Measurements from ENCODE around the gene TIMM10. TPM values are rescaled to one million over a fixed set of nuclear protein-coding genes. Genes with fewer than 3 reads are reported as not detected.
"Not testable (repeated sequence)": the region's sequence is repeated elsewhere in the genome, so short reads cannot be mapped to it uniquely, and the experiment has no call there.

Gene TIMM10
- total RNA-seq, 1 donor from 2014 or later = 52.2 TPM

DNA sequence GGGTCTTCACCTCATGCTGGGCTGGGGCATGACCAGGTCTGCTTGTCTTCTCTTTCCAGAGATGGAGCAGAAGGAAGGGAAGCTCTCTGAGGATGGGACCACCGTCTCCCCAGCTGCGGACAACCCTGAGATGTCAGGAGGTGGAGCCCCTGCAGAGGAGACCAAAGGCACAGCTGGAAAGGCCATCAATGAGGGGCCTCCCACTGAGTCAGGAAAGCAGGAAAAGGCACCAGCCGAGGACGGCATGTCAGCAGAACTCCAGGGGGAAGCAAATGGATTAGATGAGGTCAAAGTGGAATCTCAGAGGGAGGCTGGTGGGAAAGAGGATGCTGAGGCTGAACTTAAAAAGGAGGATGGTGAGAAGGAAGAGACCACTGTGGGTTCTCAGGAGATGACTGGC is 12.0 kb upstream of the TIMM10 start:
- DNase-seq (ENCODE audit: low read depth, low spot score) = no peak

DNA sequence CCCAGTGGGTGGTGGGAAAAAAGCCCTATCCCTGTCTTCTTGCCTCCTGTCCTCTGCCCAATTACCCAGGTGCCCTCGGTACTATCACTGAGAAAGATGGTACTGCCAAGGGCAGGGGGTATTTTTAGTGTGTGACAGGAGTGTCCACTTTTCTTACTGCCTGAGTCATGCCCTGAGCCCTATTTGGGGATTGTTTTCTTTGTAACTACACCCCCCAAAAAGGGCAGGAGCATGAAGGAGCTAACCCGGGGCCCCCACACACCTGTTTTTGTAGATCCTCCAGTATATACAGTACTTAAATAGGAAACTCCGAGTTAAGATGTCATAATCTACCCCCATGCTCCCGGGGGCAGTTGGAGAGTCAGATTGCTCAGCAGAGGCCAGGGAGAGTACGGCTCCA is 10.6 kb upstream of the TIMM10 start:
- no peak for DNase-seq (ENCODE audit: low read depth, low spot score)

DNA sequence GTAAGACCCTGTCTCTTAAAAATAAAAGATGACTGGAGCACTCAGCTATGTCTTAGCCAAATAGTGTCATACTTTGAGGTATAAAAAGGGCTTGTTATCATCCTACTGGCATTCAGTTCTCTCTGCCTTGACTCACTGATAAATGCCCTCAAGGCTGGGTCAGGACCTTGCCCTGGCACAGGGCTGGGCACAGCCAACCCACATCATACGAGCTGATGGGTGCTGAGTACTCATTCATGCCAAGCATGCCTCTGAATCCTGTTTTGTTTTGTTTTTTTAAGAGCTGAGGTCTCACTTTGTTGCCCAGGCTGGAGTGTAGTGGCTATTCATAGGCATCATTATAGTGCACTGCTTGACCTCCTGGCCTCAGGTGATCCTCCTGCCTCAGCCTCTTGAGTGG is 8.8 kb upstream of the TIMM10 start:
- no peak for DNase-seq (ENCODE audit: low read depth, low spot score)

DNA sequence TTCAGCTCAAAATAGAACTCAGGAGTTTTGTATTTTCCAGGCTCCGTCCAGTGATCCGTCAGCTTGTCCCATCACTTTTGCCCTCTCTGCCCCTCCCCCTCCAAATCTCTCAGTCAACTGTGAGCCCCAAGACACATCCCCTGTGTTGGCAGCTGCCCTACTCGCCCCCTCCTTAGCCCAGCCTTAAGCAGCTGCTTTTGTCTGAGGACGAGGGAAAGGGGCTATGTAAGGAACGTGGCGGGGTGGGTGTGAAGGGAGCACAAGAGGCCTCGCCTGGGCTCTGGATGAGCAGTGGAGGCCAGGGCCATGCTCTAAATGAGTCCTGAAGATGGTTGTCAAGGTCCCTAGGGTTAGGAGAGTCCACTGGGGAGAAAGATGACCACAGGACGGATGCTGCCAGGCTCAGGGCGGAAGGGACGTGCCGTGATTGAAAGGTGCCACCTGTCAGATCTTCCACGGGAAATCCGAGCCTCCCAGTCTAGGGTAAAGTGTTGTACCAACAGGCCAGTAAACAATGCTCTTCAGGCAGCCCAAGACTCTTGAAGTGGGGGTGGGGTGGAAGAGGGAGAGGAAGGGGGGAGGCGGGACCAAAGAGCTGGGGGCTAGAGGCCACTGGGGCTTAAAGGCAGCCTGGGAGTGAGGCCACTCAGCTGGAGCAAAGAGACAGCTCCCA is 6.5 kb upstream of the TIMM10 start, which contains the start of gene SMTNL1:
TSS of gene SMTNL1 (plus strand) at position 649 of the 673 bp plus-strand sequence. CDS start 5,048 bp downstream, outside the sequence.
- DNase-seq (ENCODE audit: low read depth, low spot score) = no peak

GRCh38 chr11:57534449-57534848 is 3.9 kb upstream of the TIMM10 start:
- not testable (repeated sequence) for DNase-seq (ENCODE audit: low read depth, low spot score)

GRCh38 chr11:57530215-57530595 is 349 bp downstream of the TIMM10 start:
- DNase-seq (ENCODE audit: low read depth, low spot score) = no peak

GRCh38 chr11:57529012-57529411 is 1.5 kb downstream of the TIMM10 start:
- DNase-seq (ENCODE audit: low read depth, low spot score) = no peak

GRCh38 chr11:57527056-57527631 is 3.4 kb downstream of the TIMM10 start:
- no peak for DNase-seq (ENCODE audit: low read depth, low spot score)

DNA sequence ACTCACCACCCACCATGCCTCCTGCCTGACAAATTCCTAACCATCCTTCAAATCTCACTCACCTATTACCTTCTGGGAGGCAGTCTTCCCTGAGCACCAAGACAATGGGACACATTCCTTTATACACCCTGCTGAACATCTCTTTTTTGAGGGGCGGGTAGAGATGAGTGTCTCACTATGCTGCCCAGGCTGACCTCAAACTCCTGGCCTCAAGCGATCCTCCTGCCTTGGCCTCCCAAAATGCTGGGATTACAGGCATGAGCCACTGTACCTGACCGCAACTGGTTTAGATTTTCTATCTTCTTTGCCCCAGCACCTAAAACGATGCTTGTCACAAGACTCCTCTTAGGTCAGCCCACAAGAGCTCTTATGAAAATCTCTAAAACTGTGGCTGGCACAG is 7.1 kb downstream of the TIMM10 start:
- no peak for DNase-seq (ENCODE audit: low read depth, low spot score)

- DNase-seq (ENCODE audit: low read depth, low spot score) = no peak
Observed at GRCh38 chr11:57521116-57521515, 9.4 kb downstream of the TIMM10 start.

DNA sequence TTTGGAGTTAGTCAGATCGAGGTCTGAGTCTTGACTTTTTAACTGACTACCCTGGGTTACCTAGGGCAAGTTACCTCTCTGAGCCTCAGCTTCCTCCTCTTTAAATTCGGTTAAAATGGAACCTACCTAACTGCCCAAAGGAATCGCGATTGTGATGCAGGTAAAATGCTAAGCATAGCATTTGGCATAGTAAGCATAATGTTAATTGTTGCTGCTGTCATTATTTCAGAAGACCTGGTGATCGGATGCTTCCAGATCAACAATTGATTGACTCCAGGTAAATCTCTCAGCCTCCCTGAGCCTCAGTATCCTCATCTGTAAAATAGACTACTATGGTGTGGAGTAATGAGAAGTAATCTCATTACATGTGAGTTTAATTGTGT is 14.5 kb downstream of the TIMM10 start:
- DNase-seq (ENCODE audit: low read depth, low spot score) = no peak

DNA sequence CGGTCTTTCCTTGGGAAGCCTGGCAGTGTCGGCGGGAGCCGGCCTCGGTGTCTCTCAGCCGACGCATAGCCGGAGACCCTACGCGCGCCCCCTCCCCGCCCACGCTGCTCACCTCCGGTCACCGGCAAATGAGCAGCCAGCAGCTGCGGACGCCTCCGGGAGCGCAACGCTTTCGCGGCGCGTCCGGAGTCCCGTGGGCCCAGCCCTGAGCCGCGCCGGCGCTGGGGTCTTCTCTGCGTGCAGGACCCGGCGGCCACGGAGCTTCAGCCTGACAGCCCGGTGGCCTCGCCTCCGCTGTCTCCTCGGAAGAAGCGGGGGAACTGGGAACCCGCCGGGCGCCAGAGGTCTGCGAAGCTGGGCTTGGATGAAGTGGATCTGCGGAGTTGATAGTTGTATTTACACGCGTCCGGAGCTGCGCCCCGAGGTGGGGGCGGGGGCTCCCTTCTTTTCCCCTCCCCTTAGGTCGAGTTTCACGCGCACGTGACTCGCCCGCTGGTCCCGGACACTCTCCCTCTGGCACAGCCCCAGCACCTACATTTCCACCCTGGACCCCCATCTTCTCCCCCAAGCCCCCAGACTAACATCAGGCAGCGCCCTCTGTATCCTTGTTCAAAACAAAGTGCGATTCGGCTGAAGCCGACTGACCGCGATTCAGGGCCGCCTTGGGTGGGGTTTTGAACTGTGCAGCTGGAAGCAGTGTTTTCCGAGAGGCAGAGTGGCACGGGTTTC is 15.1 kb downstream of the TIMM10 start, which contains the start of gene SLC43A1:
TSS of gene SLC43A1 (minus strand) at position 371 of the 729 bp plus-strand sequence. CDS start 1,591 bp downstream, outside the sequence.
- no peak for DNase-seq (ENCODE audit: low read depth, low spot score)

GRCh38 chr11:57514538-57515331 is 15.8 kb downstream of the TIMM10 start:
- DNase-seq (ENCODE audit: low read depth, low spot score) = no peak

DNA sequence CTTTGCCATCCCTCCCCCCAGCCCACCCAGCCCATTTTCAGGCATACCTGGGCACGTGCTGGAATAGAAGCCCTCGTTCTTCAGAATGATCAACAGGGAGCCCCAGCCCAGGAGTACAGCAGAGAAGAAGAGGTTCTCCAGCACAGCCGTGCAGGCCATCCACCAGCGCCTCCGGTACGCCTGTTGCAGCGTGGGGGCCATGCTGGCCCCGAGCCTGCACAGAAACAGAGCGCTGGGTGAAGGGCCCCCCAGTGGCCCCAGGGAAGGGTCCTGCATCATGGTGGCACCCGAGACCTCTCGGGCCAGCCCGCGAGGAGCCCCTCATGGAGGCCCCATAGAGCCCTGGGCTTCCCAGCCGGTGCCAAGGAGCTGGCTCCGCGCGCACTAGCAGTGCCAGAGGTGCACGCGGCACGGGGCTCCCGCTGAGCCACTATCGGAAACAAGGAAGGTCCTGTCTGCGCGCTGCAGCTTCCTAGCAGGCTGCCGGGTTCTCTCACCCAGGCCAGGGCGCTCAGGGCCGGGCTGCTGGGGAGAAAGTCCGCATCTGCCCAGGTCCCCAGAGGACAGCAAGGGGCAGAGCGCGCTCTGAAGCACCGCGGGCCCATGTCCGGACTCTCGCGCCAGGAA is 16.5 kb downstream of the TIMM10 start:
- no peak for DNase-seq (ENCODE audit: low read depth, low spot score)

GRCh38 chr11:57513452-57513795 is 17.1 kb downstream of the TIMM10 start:
- DNase-seq (ENCODE audit: low read depth, low spot score) = no peak

- no peak for DNase-seq (ENCODE audit: low read depth, low spot score)
Observed at GRCh38 chr11:57512646-57513451, 17.7 kb downstream of the TIMM10 start.

DNA sequence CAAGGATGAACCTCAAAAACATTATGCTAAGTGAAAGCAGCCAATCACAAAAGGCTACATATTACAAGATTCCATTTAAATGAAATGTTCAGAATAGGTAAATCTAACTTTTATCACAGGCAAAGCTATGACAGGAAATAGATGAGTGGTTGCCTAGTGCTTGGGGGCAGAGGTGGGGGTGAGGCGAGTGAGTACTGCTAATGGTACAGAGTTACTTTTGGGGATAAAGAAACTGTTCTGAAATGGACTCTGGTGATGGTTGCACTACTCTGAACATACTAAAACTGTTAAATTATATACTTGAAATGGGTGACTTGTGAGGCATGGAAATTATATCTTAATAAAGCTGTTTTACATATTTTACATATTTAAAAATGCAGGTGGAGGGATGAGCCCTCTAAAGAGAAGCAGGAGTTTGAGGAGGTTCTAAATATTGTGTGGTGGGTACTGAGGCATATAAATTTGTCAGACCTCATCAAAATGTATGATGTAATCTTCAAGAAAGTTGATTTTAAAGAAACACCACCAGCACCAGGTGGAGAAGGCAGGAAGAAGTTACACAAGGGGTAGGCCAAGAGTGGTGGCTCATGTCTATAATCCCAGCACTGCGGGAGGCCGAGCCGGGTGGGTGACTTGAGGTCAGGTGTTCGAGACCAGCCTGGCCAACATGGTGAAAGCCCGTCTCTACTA is 18.7 kb downstream of the TIMM10 start:
- DNase-seq (ENCODE audit: low read depth, low spot score) = no peak

- no peak for DNase-seq (ENCODE audit: low read depth, low spot score)
Observed at GRCh38 chr11:57508341-57509170, 22.0 kb downstream of the TIMM10 start.

GRCh38 chr11:57506522-57506921 is 24.0 kb downstream of the TIMM10 start:
- DNase-seq (ENCODE audit: low read depth, low spot score) = no peak
